Spinal cord (tissue), 10 donors: Measurements from ENCODE around the gene TINAG. TPM values are rescaled to one million over a fixed set of nuclear protein-coding genes. Genes with fewer than 3 reads are reported as not detected.

Experiments used
- DNase-seq, 6 donors: peaks; one replicate each; pipeline versions ENCODE4 v3.0.0 to v3.0.0-alpha.2; 2013 to 2015; ENCODE audit warnings: low spot score in 6 of 6, low read depth in 4 of 6
- H3K27ac ChIP-seq: one replicate; pipeline ENCODE4 v1.5.1; 2013; ENCODE audit warnings: low read depth, low read length, control low read depth
- H3K27me3 ChIP-seq: one replicate; pipeline ENCODE4 v1.6.1; 2013; ENCODE audit warnings: low read length; ENCODE audit not compliant: control insufficient read depth, insufficient read depth
- H3K36me3 ChIP-seq: one replicate; pipeline ENCODE4 v1.6.1; 2013; ENCODE audit warnings: low read length; ENCODE audit not compliant: control insufficient read depth, insufficient read depth
- H3K4me1 ChIP-seq: one replicate; pipeline ENCODE4 v1.6.1; 2013; ENCODE audit warnings: low read length; ENCODE audit not compliant: control insufficient read depth, insufficient read depth
- H3K4me3 ChIP-seq: one replicate; pipeline ENCODE4 v1.5.1; 2013; ENCODE audit warnings: low read depth, low read length, control low read depth
- H3K9me3 ChIP-seq: one replicate; pipeline ENCODE4 v1.6.1; 2013; ENCODE audit warnings: low read length; ENCODE audit not compliant: control insufficient read depth, insufficient read depth
- WGBS: methylation state at CpG from one replicate; pipeline ENCODE4 v1.1.5; 2013; ENCODE audit warnings: missing lambda C conversion rate; ENCODE audit not compliant: insufficient coverage; 5-methylcytosine and 5-hydroxymethylcytosine counted together
- polyA plus RNA-seq, 2 donors: library from polyadenylated mRNA; unstranded; fragments of 120-200 nt; gene quantifications; one replicate each; pipeline ENCODE4 v1.2.1, GENCODE V29; 2013; ENCODE audit not compliant: insufficient read length in 2 of 2
- total RNA-seq, 2 donors: library from RNA; depleted of rRNA in 1 of 2; stranded (reverse); fragments of 120-200 nt in 1 of 2; fragments of >200 nt in 1 of 2; gene quantifications; one replicate each; pipeline versions ENCODE4 v1.2.3 to v1.2.4, GENCODE V29; 2013 to 2014
- donor health status: healthy.

Gene TINAG
- total and polyA plus RNA-seq, 4 donors = 0.10 to 0.39 TPM; not detected in 2

- no peak for DNase-seq
- WGBS = no CpG with 5 or more reads among the region's 2 CpGs
- H3K4me3 ChIP-seq = no peak overlapping the region
- no peak overlapping the region for H3K27ac ChIP-seq
- no peaks in the 10 kb centered on the region for H3K27me3 ChIP-seq
- H3K36me3 ChIP-seq = no peaks in the 10 kb centered on the region
- no peaks in the 10 kb centered on the region for H3K9me3 ChIP-seq
- H3K4me1 ChIP-seq = no peaks in the 10 kb centered on the region
Measured at GRCh38 chr6:54354608-54355007, 46.4 kb downstream of the TINAG start.

DNA sequence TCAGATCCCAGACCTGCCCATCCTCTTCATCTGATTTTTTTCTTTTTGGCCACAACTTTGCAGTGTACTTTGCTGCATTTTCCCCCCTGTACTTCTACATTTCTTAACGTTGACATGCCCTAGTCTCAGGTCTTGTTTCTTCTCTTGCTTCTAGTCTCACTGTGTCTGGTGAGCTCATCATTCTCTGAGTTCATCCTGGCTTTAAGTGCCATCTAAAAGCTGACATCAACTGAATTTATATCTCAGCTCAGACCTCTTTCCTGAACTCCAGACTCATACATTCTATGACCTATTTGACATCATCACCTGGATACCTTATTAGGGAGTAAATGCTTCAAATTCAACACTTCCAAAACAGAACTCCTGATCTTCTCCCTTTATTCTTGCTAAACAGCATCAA, 48.9 kb downstream of the TINAG start:
- Histone ChIP-seq H3K9me3 (no peaks in the 10 kb centered on the region), H3K36me3 (no peaks in the 10 kb centered on the region), H3K27ac (no peak overlapping the region), H3K4me1 (no peaks in the 10 kb centered on the region), H3K4me3 (no peak overlapping the region), H3K27me3 (no peaks in the 10 kb centered on the region)
- 81% methylated on average over 1 of the region's 1 CpG for WGBS
- DNase-seq = no peak

GRCh38 chr6:54361188-54361587, 52.9 kb downstream of the TINAG start:
- WGBS = no CpG with 5 or more reads among the region's 1 CpG

GRCh38 chr6:54361734-54362133, 53.5 kb downstream of the TINAG start:
- H3K4me3 ChIP-seq = no peak overlapping the region
- H3K27me3 ChIP-seq = no peaks in the 10 kb centered on the region
- H3K36me3 ChIP-seq = no peaks in the 10 kb centered on the region
- H3K4me1 ChIP-seq = no peaks in the 10 kb centered on the region
- no peak overlapping the region for H3K27ac ChIP-seq
- no CpG with 5 or more reads among the region's 1 CpG for WGBS
- no peak for DNase-seq
- H3K9me3 ChIP-seq = no peaks in the 10 kb centered on the region

More at GRCh38 chr6:54361188-54361587, 52.9 kb downstream of the TINAG start:
- H3K27me3 ChIP-seq = no peaks in the 10 kb centered on the region
- no peaks in the 10 kb centered on the region for H3K4me1 ChIP-seq
- DNase-seq = no peak
- no peak overlapping the region for H3K4me3 ChIP-seq
- no peaks in the 10 kb centered on the region for H3K9me3 ChIP-seq
- no peak overlapping the region for H3K27ac ChIP-seq
- H3K36me3 ChIP-seq = no peaks in the 10 kb centered on the region

DNA sequence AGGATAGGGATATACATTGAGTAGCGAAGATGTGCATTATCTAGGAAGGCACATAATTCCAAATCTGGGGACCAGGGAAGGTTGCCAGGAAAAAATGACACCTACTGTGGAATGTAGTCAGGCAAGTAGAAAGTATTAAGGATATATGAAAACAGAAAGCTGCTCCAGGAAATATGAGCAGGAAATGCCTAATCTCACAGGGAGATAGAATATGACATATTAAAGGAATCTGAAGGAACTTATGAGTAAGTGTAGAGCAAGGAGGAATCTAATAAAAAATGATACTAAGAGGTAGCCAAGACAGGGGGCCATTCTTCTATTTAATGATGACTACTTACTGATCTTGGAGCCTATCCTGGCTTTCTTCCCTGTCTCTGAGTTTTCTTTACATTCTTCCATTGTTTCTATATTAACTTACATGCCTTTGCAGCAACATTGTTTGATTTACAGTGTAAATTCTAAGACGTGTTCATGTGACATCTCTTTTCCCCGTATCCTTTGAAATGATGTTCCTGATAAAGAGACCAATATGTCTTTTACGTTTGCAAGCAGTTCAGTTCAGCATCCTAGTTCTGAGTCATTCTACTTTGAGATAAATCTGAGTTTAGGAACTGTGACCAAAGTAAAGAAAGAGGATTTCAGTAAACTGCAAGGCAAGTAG, 58.6 kb downstream of the TINAG start:
- DNase-seq = no peak
- H3K9me3 ChIP-seq = no peaks in the 10 kb centered on the region
- no peak overlapping the region for H3K27ac ChIP-seq
- no peaks in the 10 kb centered on the region for H3K4me1 ChIP-seq
- H3K4me3 ChIP-seq = no peak overlapping the region
- no peaks in the 10 kb centered on the region for H3K36me3 ChIP-seq
- 100% methylated on average over 1 of the region's 4 CpGs for WGBS
- no peaks in the 10 kb centered on the region for H3K27me3 ChIP-seq

DNA sequence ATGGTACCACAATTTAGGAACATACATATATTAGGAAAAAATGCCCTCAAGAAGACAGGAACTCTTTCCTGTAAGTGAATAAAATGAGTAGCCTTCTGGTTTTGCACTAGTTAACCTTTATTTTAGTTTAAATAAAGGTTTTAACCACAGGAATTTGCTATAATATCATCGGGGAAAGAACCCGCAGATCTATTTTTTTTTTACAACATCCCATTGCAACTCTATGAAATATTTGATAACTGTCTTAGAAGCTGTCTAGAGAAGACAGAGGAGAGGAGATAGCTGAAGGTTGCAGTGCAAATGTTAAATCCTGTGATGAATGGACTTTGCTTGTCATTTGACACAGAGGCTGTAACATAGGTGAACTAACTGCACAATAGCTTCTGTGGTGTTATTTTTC, 69.5 kb downstream of the TINAG start:
- no CpG with 5 or more reads among the region's 2 CpGs for WGBS

DNA sequence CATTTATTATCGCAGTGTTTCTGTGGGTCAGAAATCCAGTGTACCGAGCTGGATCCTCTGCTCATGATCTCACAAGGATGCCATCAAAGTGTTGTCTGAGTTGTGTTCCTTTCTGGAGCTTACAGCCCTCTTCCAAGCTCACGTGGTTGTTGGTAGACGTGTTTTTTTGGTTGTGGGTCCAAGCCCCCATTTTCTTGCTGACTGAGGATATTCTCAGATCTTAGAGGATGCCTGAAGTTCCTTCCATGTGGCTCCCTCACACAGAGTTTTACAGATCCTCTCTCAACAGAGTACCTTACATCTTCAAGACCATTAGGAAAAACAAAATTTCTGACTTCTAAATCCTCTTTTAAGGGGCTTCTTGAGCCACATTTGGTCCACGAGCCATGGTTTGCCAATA, 78.1 kb downstream of the TINAG start:
- Histone ChIP-seq H3K4me1 (no peaks in the 10 kb centered on the region), H3K36me3 (no peaks in the 10 kb centered on the region), H3K27ac (no peak overlapping the region), H3K4me3 (no peak overlapping the region), H3K9me3 (no peaks in the 10 kb centered on the region), H3K27me3 (no peaks in the 10 kb centered on the region)
- DNase-seq = no peak
- 95% methylated on average over 3 of the region's 5 CpGs for WGBS

More for the DNA sequence above, 69.5 kb downstream of the TINAG start:
- Histone ChIP-seq H3K36me3 (no peaks in the 10 kb centered on the region), H3K4me1 (no peaks in the 10 kb centered on the region), H3K4me3 (no peak overlapping the region), H3K27ac (no peak overlapping the region), H3K27me3 (no peaks in the 10 kb centered on the region), H3K9me3 (no peaks in the 10 kb centered on the region)
- DNase-seq = no peak

DNA sequence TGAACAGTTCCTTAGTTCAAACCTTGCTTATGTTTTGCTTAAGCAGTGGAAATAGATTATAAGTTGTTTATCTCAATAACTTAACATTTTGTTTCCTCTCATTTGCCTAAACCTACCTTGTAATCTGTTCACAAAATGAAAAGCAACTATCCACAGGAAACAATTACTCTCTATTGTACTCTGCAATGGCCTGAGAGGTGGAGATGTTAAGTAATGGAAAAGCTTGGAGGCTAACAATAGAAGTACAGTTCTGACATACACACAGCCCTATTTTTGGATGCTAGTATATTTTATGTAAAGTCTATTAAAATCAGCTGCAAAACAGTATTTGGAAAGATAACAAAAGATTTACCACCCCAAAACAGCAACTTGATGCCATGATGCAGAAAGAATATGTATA, 82.1 kb downstream of the TINAG start:
- H3K36me3 ChIP-seq = no peaks in the 10 kb centered on the region
- H3K27ac ChIP-seq = no peak overlapping the region
- no peak for DNase-seq
- H3K4me1 ChIP-seq = no peaks in the 10 kb centered on the region
- no peak overlapping the region for H3K4me3 ChIP-seq
- H3K9me3 ChIP-seq = no peaks in the 10 kb centered on the region
- H3K27me3 ChIP-seq = no peaks in the 10 kb centered on the region

DNA sequence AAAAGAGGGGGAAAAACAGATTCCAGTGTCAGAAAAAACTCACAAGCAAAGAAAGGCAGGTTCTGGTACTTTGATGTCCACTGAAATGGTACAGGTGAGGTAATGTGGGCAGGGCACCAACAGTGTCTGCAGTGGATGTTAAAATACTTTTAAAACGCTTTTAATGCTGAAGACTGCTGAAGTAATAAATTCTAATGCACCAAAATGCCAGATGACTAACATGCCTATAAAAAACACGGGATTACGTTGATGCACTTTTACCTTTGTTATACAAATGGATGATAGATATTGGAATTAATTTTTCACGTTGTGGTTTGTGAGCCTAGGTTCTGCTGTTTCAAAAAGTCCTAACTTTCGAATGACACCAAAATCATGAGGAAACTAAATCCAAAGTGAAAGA, 83.3 kb downstream of the TINAG start:
- Histone ChIP-seq H3K36me3 (no peaks in the 10 kb centered on the region), H3K9me3 (no peaks in the 10 kb centered on the region)
- 80% methylated on average over 1 of the region's 5 CpGs for WGBS

DNA sequence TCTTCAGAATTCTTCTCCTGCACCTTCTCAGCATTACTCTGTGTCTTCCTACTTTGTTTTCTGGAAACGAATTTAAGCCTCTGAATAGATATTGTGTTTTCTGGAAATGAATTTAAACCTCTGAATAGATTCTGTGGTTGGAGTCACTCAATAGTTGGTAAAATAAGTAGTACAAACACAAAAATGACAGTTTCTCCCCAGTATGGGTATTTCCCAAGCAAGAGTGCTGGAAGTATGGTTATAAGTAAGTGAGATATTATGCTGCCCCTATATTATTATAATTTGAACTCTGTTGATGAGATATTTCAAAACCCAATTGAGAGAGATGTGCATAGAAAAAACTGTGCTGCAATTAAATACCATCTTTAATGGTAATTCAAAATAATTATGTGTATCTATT, 94.9 kb downstream of the TINAG start:
- Histone ChIP-seq H3K4me1 (no peaks in the 10 kb centered on the region), H3K9me3 (no peaks in the 10 kb centered on the region), H3K36me3 (no peaks in the 10 kb centered on the region), H3K27me3 (no peaks in the 10 kb centered on the region), H3K4me3 (no peak overlapping the region), H3K27ac (no peak overlapping the region)
- DNase-seq = no peak
- WGBS = no CpG with 5 or more reads among the region's 1 CpG

More for the DNA sequence above, 83.3 kb downstream of the TINAG start:
- H3K27ac ChIP-seq = no peak overlapping the region
- no peak for DNase-seq
- no peak overlapping the region for H3K4me3 ChIP-seq
- no peaks in the 10 kb centered on the region for H3K4me1 ChIP-seq
- H3K27me3 ChIP-seq = no peaks in the 10 kb centered on the region
